DOHH2 (cell line): ENCODE data around the gene CTRL.

Experiments
- H3F3A ChIP-seq: fragments of 200-600 bp; sonication (generic), shearing (Covaris generic); 2 replicates; pipeline ENCODE4 v1.6.0; 2016; ENCODE audit warnings: antibody characterized with exemption, mild to moderate bottlenecking; ENCODE audit not compliant: control insufficient read depth, insufficient read depth
- H3K27ac ChIP-seq: fragments of 200-600 bp; sonication (generic); 2 replicates; pipeline ENCODE4 v1.5.1; 2014; ENCODE audit warnings: low read depth, mild to moderate bottlenecking, low read length, moderate library complexity
- H3K27me3 ChIP-seq: fragments of 200-600 bp; sonication (generic); 2 replicates; pipeline ENCODE4 v1.6.1; 2014; ENCODE audit warnings: mild to moderate bottlenecking, low read length, mixed read lengths; ENCODE audit not compliant: control insufficient read depth
- H3K36me3 ChIP-seq: fragments of 200-600 bp; sonication (generic); 2 replicates; pipeline ENCODE4 v1.6.1; 2014; ENCODE audit warnings: mild to moderate bottlenecking, low read length, moderate library complexity, mixed read lengths; ENCODE audit not compliant: control insufficient read depth
- H3K4me1 ChIP-seq: fragments of 200-600 bp; sonication (generic); 2 replicates; pipeline ENCODE4 v1.6.1; 2014; ENCODE audit warnings: mild to moderate bottlenecking, low read length, mixed read lengths; ENCODE audit not compliant: control insufficient read depth
- H3K4me2 ChIP-seq: fragments of 200-600 bp; sonication (generic); 2 replicates; pipeline ENCODE4 v1.6.0; 2014; ENCODE audit warnings: mild to moderate bottlenecking, low read length, moderate library complexity
- H3K4me3 ChIP-seq: fragments of 200-600 bp; sonication (generic); 2 replicates; pipeline ENCODE4 v1.5.1; 2014; ENCODE audit warnings: mild to moderate bottlenecking, low read length, mixed read lengths
- H3K79me2 ChIP-seq: fragments of 200-600 bp; sonication (generic); 2 replicates; pipeline ENCODE4 v1.6.1; 2014; ENCODE audit warnings: mild to moderate bottlenecking, low read length, mixed read lengths; ENCODE audit not compliant: control insufficient read depth
- H3K9me2 ChIP-seq: fragments of 200-600 bp; sonication (generic); replicated peaks from 2 replicates; pipeline ENCODE4 v1.6.1; 2014; ENCODE audit warnings: mild to moderate bottlenecking, low read length, mixed read lengths; ENCODE audit not compliant: control insufficient read depth
- H3K9me3 ChIP-seq: fragments of 200-600 bp; sonication (generic); 2 replicates; pipeline ENCODE4 v1.6.1; 2014; ENCODE audit warnings: antibody characterized with exemption, low read length, mixed read lengths; ENCODE audit not compliant: control insufficient read depth, insufficient read depth
- H4K20me1 ChIP-seq: fragments of 200-600 bp; sonication (generic); 2 replicates; pipeline ENCODE4 v1.6.0; 2014; ENCODE audit warnings: low read depth, mild to moderate bottlenecking, antibody characterized with exemption, low read length, moderate library complexity; ENCODE audit not compliant: control insufficient read depth, insufficient read depth
- CTCF ChIP-seq: fragments of 200-600 bp; sonication (generic); IDR thresholded peaks from one replicate; pipeline ENCODE4 v1.5.1; 2014; ENCODE audit warnings: antibody characterized with exemption, mild to moderate bottlenecking, low read depth, low read length; ENCODE audit not compliant: poor library complexity, severe bottlenecking
- EZH2phosphoT487 ChIP-seq: fragments of 200-600 bp; sonication (generic); IDR thresholded peaks from 2 replicates; pipeline ENCODE4 v1.6.1; 2017; ENCODE audit warnings: borderline replicate concordance, mild to moderate bottlenecking, antibody characterized with exemption, low read length, moderate library complexity, mixed read lengths

CTRL gene

DNA sequence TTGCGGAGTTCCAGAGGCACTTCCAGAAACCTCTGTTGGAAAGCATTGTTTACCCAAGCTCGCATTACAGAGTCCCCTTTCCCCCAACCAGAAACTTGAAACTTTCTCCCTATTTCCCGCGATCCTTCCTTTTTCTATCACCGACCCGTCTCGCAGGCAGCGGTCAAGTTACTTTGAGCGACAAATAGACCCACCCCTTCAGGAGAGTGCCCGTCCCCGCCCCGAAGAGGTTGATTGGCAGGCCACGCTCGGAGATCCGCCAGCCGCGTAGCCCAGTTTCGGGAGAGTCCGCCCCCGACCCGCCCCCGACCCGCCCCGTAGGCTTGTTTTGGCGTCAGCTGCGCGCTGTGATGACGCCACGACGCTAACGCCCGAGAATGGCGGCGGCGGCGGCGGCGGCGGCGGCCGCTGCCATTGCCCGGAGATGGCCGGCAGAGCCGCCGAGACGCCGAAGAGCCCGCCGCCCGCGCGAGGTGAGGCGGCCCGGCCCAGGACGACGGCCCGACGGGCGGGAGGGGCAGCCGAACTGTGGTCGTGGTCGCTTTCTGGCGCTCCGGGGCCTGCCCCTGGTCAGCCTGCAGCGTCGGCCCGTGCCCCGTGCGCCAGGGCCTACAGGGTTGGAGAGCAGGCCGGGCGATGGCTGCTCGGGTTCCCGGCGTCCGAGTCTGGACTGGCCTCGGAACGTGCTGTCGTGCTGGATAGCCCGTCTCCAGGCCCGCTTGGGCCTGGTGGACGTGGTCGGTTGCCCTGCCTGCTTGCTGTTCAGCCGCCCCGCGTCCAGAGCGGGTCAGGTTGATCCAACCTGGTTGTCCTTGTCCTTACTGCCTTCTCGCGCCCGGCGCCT, 38.5 kb downstream of the CTRL start, which contains the start of gene PSKH1:
PSKH1 (plus strand) TSS at position 356 of the 844 bp plus-strand sequence. CDS start 15,496 bp downstream, outside the sequence.
- Histone ChIP-seq H3K27ac (no peak within 1 kb of the TSS), H3K4me3 (peak within 1 kb of the TSS; percentile 87), H3K9me2 (no peaks in the 10 kb centered on the region)

GRCh38 chr16:67892375-67892774, 39.3 kb downstream of the CTRL start:
- peak overlapping the region; percentile 68 for H3K4me2 ChIP-seq

More for the DNA sequence above, 38.5 kb downstream of the CTRL start, which contains the start of gene PSKH1:
- Histone ChIP-seq H3K9me3 (no peaks in the 10 kb centered on the region), H3K27me3 (no peaks in the 10 kb centered on the region), H3K36me3 (no peaks in the 10 kb centered on the region; the same call in 1 of the 2 replicates), H3K4me2 (peak within 1 kb of the TSS; percentile 94), H4K20me1 (no peaks in the 10 kb centered on the region), H3F3A (no peaks in the 10 kb centered on the region), H3K79me2 (peaks cover 47% of the 10 kb centered on the region), H3K4me1 (peaks cover 18% of the 10 kb centered on the region)
- no peak for TF ChIP-seq CTCF
- TF ChIP-seq EZH2phosphoT487 = no peak

DNA sequence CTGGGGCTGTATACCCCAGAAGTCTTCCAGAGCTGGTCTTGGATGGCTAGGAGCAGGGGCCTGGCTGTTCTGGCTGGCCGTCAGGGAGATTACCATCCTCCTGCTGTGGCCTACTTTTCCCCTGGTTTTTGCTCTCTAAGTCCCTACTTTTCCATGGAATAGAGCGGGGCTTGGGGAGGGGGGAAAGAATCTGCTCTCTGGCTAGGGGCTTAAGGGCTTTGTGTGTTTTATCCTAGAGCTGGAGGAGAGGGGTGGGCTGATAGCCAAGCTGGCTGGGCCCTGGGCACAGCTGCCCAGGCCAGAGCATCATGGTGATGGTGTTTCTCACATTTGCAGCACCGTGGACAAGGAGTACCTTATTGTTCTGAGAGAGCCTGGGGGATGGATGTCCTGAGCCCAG, 43.3 kb downstream of the CTRL start:
- Histone ChIP-seq H3K36me3 (peaks cover 21% of the 10 kb centered on the region), H3F3A (0 out of 2 replicates have a peak, but pooled peaks cover 2% of the 10 kb centered on the region), H3K27ac (no peak overlapping the region), H3K4me3 (no peak overlapping the region), H4K20me1 (no peaks in the 10 kb centered on the region), H3K9me3 (no peaks in the 10 kb centered on the region), H3K9me2 (no peaks in the 10 kb centered on the region), H3K27me3 (no peaks in the 10 kb centered on the region), H3K79me2 (peaks cover 2% of the 10 kb centered on the region), H3K4me1 (peaks cover 7% of the 10 kb centered on the region), H3K4me2 (no peak overlapping the region)
- no peak for TF ChIP-seq EZH2phosphoT487
- TF ChIP-seq CTCF = no peak

More at GRCh38 chr16:67892375-67892774, 39.3 kb downstream of the CTRL start:
- Histone ChIP-seq H3K9me2 (no peaks in the 10 kb centered on the region), H3K4me3 (peak overlapping the region; percentile 87), H3K27ac (no peak overlapping the region), H3K79me2 (peaks cover 42% of the 10 kb centered on the region), H3K36me3 (no peaks in the 10 kb centered on the region; the same call in 1 of the 2 replicates), H4K20me1 (no peaks in the 10 kb centered on the region), H3K4me1 (peaks cover 18% of the 10 kb centered on the region), H3K9me3 (no peaks in the 10 kb centered on the region), H3F3A (0 out of 2 replicates have a peak, but pooled peaks cover 2% of the 10 kb centered on the region), H3K27me3 (no peaks in the 10 kb centered on the region)
- TF ChIP-seq EZH2phosphoT487 = no peak
- no peak for TF ChIP-seq CTCF
